HG03108 (cell line): ENCODE measurements around the gene ACTR1A.
"Not testable (repeated sequence)": the region's sequence is repeated elsewhere in the genome, so short reads cannot be mapped to it uniquely, and the experiment has no call there.

Experiments used
- ATAC-seq: cut with Tn5 transposase; IDR thresholded peaks from one replicate; pipeline ENCODE4 v1.9.1; 2021; ENCODE audit warnings: moderate library complexity; ENCODE audit not compliant: unreplicated experiment

The ACTR1A gene

GRCh38 chr10:102517553-102517952, 15.0 kb upstream of the ACTR1A start:
- no peak for ATAC-seq

- ATAC-seq = no peak
Measured at GRCh38 chr10:102515724-102516123, 13.2 kb upstream of the ACTR1A start.

- no peak for ATAC-seq
Measured at GRCh38 chr10:102514487-102515311, 12.2 kb upstream of the ACTR1A start.

GRCh38 chr10:102511583-102512274, 9.2 kb upstream of the ACTR1A start:
- ATAC-seq = peak; percentile 82

GRCh38 chr10:102509387-102509786, 6.9 kb upstream of the ACTR1A start:
- ATAC-seq = no peak

- no peak for ATAC-seq
Measured at GRCh38 chr10:102508506-102508905, 6.0 kb upstream of the ACTR1A start.

- no peak for ATAC-seq
Measured at GRCh38 chr10:102507521-102507920, 5.0 kb upstream of the ACTR1A start.

GRCh38 chr10:102505462-102506115, 3.1 kb upstream of the ACTR1A start:
- no peak for ATAC-seq

GRCh38 chr10:102504976-102505300, 2.4 kb upstream of the ACTR1A start:
- no peak for ATAC-seq

GRCh38 chr10:102504179-102504975, 1.9 kb upstream of the ACTR1A start:
- no peak for ATAC-seq

GRCh38 chr10:102503264-102504178, 1.0 kb upstream of the ACTR1A start, which contains the start of gene SUFU:
SUFU (plus strand) TSS chr10:102503972; CDS start chr10:102504153, 181 bp downstream.
- ATAC-seq = peak; percentile 62

DNA sequence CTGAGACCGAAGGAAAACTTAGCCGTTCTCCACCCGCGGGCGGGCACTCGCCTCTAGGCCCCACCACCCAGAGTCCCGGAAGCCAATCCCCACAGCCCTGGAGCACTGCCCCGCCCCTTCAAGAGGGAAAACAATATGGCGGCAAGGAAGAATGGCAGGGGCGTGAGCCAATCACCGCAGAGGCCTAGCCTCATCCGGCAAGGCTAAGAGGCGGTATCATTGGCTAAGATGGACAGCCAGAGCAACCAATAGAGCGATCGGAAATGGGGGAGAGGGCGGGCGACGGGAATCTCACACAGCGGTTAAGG, 529 bp downstream of the ACTR1A start:
- ATAC-seq = peak; percentile 68

DNA sequence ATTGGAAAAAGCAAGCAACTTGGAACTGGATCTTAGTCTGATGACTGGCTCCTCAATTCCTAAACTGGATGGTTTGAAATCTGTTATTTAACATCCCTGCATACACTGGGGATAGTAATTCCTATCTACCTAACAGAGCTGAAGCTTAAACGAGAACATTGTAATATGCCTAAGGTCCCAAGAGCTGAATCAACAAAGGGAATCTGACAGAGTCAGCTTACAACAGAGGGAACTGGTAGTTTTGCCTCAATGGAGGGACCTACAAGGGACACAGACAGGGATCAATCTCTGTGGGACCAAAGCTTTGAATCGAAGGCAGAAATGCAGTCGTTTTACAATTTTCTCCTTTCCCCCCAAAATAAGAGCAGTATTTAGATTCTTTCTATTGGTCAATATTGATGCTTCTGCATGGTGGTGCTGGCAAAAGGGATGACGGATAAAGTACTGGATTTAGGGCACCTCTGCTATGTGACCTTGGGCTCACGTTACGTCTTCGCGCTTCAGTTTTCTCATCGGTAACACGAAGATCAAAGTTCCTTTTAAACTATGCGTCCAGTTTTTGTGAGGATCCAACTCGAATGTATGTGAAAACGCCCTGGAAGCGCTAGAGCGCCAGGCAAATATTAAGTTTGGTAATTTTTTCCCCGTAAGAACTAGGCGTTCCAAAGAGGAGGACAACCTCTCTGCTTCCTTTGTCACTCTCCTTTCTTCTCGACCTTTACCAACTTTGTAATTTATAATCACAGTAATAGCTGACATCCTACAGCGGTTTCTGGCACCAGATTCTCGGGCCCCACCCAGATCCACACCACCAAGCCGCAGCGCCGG, 1.1 kb downstream of the ACTR1A start:
- ATAC-seq = no peak

GRCh38 chr10:102500686-102501085, 1.8 kb downstream of the ACTR1A start:
- ATAC-seq = not testable (repeated sequence)

GRCh38 chr10:102499356-102499755, 3.2 kb downstream of the ACTR1A start:
- ATAC-seq = no peak

DNA sequence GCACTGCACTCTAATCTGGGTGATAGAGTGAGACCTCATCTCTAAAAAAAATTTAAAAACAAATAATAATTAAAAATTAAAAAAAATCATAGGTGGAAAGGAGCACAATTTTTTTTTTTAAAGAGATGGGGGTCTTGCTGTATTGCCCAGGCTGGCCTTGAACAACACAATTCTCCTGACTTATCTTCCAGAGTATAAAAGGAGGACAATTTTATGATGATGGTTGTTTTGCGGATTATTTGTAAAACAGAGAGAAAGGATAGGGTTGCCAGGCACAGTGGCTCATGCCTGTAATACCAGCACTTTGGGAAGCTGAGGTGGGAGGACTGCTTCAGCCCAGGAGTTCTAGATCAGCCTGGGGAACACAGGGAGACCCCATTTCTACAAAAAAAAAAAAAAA, 5.0 kb downstream of the ACTR1A start:
- ATAC-seq = no peak

DNA sequence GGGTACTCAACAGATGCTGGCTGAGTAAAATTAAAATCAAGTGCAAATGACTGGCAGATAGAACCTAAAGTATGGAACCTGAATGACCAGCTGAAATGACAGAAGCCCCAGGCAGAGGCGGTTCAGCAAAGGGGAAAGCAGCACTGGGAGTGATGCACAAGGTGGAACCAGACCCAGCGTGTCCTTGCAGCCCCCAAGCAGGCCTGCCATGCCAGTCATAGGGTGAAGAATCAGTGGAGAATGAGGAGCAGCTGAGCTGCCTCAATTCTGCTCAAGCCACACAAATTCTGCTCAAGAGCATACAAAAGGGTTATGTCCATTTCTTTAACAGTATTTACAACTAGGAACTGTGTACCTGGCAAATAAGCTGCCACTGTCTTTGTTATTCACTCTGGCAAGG, 8.7 kb downstream of the ACTR1A start:
- ATAC-seq = no peak

DNA sequence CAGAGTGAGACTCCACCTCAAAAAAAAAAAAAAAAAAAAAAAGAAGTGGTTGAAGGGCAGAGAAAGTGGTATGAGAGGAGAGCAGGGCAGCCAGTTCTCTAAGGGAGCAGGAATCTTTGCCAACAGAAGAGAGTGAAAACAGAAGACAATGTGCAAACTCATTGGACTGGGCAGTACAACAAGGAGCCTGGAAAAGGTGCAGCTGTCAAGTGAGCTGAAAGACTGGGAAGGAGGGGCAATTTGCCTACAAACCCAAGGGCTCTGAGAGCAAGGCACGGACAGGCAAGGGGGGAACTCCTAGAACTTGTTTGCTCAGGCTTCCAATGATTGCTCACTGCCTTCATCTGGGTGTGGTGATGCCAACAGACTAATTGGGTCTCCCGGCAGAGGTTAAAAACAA, 9.5 kb downstream of the ACTR1A start:
- ATAC-seq = no peak

GRCh38 chr10:102492344-102492939, 10.1 kb downstream of the ACTR1A start:
- no peak for ATAC-seq
